ENCODE measurements around the gene SPATS2. TPM values are rescaled to one million over a fixed set of nuclear protein-coding genes. Genes with fewer than 3 reads are reported as not detected.

SPATS2 gene
- total and polyA plus RNA-seq, 2 donors from 2014 or later = 10.0 to 23.7 TPM

- no peaks in the 10 kb centered on the region for H3K27me3 ChIP-seq (ENCODE audit: control insufficient read depth, insufficient read depth, low read length)
- TF ChIP-seq CTCF (IDR thresholded peaks at IDR 0.05; ENCODE audit: borderline replicate concordance, extremely low read depth, insufficient read depth) = no peak
- intact Hi-C loops (cut with DNase I) = no loop called here
- no peaks in the 10 kb centered on the region for H3K4me1 ChIP-seq (ENCODE audit: control insufficient read depth in 2 of 3, insufficient read depth in 2 of 3, low read depth in 1 of 3, low read length in 3 of 3)
- FAIRE-seq (no peak), DNase-seq (no peak)
- no peak overlapping the region for H3K27ac ChIP-seq (ENCODE audit: low read depth in 2 of 2, low read length in 2 of 2)
- H3K9ac ChIP-seq (ENCODE audit: low read length in 3 of 3) = no peak overlapping the region
- no peak overlapping the region for H3K4me3 ChIP-seq (ENCODE audit: low read length in 3 of 3)
- H3K36me3 ChIP-seq (ENCODE audit: control insufficient read depth in 2 of 3, insufficient read depth in 3 of 3, low read length in 3 of 3) = peaks cover 0 to 4% (median 0%) of the 10 kb centered on the region in 3 donors
- no peaks in the 10 kb centered on the region for H3K9me3 ChIP-seq (ENCODE audit: control insufficient read depth in 2 of 3, insufficient read depth in 1 of 3, low read length in 3 of 3)
Observed at GRCh38 chr12:49518914-49519573, 151.8 kb downstream of the SPATS2 start.

- TF ChIP-seq CTCF (IDR thresholded peaks at IDR 0.05; ENCODE audit: borderline replicate concordance, extremely low read depth, insufficient read depth) = no peak
- no peak overlapping the region for H3K4me3 ChIP-seq (ENCODE audit: low read length in 3 of 3)
- H3K4me1 ChIP-seq (ENCODE audit: control insufficient read depth in 2 of 3, insufficient read depth in 2 of 3, low read depth in 1 of 3, low read length in 3 of 3) = no peaks in the 10 kb centered on the region
- no peaks in the 10 kb centered on the region for H3K27me3 ChIP-seq (ENCODE audit: control insufficient read depth, insufficient read depth, low read length)
- DNase-seq (no peak), FAIRE-seq (no peak)
- intact Hi-C loops (cut with DNase I) = no loop called here
- no peak overlapping the region for H3K9ac ChIP-seq (ENCODE audit: low read length in 3 of 3)
- no peaks in the 10 kb centered on the region for H3K9me3 ChIP-seq (ENCODE audit: control insufficient read depth in 2 of 3, insufficient read depth in 1 of 3, low read length in 3 of 3)
- H3K36me3 ChIP-seq (ENCODE audit: control insufficient read depth in 2 of 3, insufficient read depth in 3 of 3, low read length in 3 of 3) = peaks cover 0 to 4% (median under 1%) of the 10 kb centered on the region in 3 donors
- no peak overlapping the region for H3K27ac ChIP-seq (ENCODE audit: low read depth in 2 of 2, low read length in 2 of 2)
Observed at GRCh38 chr12:49519574-49519936, 152.3 kb downstream of the SPATS2 start.

- H3K9ac ChIP-seq (ENCODE audit: low read length in 3 of 3) = no peak overlapping the region
- H3K4me1 ChIP-seq (ENCODE audit: control insufficient read depth in 2 of 3, insufficient read depth in 2 of 3, low read depth in 1 of 3, low read length in 3 of 3) = no peaks in the 10 kb centered on the region
- H3K27ac ChIP-seq (ENCODE audit: low read depth in 2 of 2, low read length in 2 of 2) = no peak overlapping the region
- peaks cover 0 to 10% (median 4%) of the 10 kb centered on the region in 3 donors for H3K36me3 ChIP-seq (ENCODE audit: control insufficient read depth in 2 of 3, insufficient read depth in 3 of 3, low read length in 3 of 3)
- H3K27me3 ChIP-seq (ENCODE audit: control insufficient read depth, insufficient read depth, low read length) = no peaks in the 10 kb centered on the region
- no peak overlapping the region for H3K4me3 ChIP-seq (ENCODE audit: low read length in 3 of 3)
- TF ChIP-seq CTCF (IDR thresholded peaks at IDR 0.05; ENCODE audit: borderline replicate concordance, extremely low read depth, insufficient read depth) = no peak
- intact Hi-C loops (cut with DNase I) = no loop called here
- H3K9me3 ChIP-seq (ENCODE audit: control insufficient read depth in 2 of 3, insufficient read depth in 1 of 3, low read length in 3 of 3) = no peaks in the 10 kb centered on the region
- no peak for FAIRE-seq
- DNase-seq = no peak
Observed at GRCh38 chr12:49521389-49521788, 154.1 kb downstream of the SPATS2 start.

All from kidney (tissue), 14 donors.